HG03354 (cell line): ENCODE results near the gene MCRIP2.

ENCODE experiments used
- ATAC-seq: cut with Tn5 transposase; IDR thresholded peaks from one replicate; pipeline ENCODE4 v1.9.1; 2021; ENCODE audit warnings: mild to moderate bottlenecking; ENCODE audit not compliant: unreplicated experiment, poor library complexity, severe bottlenecking

The MCRIP2 gene

DNA sequence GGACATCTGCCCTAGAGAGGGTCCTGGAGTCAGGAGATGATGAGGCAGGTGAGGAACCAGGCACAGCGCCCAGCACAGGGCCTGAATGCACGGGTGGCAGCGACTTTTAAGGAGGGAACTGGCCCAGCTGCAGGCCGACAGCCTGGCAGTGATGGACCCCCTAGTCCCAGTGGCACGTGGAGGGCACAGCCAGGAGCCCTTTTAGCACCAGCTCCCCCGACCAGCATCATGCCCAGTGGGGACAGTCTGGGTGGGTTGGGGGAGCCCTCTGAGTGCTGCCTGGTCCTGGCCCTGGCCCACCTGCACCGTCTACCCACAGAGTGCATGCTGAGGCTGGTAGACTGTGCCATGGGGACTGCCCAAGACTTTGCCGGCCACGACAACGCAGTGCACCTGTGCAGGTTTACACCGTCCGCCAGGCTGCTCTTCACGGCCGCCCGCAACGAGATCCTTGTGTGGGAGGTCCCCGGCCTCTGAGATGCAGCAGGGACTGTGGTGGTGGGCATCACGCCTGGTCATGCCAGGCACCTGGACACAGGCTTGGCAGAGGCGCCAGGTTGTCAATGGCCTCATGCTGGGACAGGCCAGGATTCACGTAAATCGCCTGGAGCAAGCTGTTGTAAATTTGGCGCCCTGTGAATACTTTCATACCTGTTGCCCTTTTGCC lies 25.6 kb downstream of the MCRIP2 start:
- ATAC-seq, result no peak

DNA sequence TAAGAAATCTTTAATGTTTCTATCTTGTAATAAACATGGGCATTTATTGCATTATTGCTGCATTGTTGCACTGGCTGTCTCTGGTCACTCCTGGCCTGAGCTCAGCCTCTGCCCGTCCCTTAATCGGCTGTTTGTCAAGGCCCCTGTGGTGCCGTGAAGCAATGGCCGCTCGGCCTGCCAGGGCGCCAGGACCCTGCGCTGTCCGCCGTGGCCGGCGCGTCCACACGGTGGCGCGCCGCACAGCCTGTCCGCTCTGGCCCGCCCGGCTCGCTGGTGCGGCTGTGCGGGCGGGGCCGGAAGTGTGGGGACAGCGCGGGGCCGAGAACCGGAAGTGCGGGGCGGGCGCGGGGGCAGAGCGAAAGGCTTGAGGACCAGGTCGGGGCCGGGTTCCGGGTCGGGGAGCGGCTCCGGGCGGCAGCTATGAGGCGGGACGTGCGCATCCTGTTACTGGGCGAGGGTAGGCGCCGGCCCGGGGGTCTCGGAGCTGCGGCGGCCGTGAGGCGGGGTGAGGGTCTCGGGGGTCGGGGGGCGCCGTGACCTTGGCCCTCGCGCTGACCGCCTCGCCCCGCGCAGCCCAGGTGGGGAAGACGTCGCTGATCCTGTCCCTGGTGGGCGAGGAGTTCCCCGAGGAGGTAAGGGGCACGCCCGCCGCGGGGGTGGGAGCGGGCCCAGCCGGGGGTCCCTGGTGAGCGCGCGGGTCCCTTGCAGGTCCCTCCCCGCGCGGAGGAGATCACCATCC lies 26.3 kb downstream of the MCRIP2 start, which contains the start of gene RHOT2:
TSS of gene RHOT2 (plus strand) at position 353 of the 739 bp plus-strand sequence. CDS start at position 421, 68 bp downstream.
- peak; percentile 88 for ATAC-seq

DNA sequence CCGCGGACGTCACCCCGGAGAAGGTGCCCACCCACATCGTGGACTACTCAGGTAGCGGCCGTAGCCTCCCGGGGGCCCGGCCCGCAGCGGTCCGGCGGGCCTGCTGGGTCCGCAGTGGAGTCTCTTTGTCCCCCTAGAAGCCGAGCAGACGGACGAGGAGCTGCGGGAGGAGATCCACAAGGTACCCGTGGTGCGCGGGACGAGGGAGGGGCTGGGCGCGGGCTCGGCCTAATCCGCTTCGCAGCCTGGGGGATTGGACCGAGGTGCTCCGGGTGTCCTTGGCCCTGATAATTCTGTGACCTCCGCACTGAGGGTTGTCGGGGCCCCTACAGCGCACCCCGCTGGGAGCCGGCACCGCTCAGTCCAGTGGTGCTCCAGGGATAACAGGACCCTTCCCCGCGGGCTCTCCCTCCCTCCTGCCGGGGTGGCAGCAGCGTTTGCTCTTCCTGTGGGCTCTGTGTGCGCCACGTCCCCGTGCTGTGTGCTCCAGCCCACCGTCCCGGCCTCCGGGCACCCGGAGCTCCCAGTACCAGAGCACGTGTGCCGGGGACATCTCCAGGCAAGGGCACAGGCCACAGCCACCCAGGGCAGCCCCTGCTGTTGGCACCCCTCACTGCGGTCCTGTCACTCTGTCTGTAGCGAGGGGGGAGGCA lies 27.0 kb downstream of the MCRIP2 start:
- peak; percentile 8 for ATAC-seq

DNA sequence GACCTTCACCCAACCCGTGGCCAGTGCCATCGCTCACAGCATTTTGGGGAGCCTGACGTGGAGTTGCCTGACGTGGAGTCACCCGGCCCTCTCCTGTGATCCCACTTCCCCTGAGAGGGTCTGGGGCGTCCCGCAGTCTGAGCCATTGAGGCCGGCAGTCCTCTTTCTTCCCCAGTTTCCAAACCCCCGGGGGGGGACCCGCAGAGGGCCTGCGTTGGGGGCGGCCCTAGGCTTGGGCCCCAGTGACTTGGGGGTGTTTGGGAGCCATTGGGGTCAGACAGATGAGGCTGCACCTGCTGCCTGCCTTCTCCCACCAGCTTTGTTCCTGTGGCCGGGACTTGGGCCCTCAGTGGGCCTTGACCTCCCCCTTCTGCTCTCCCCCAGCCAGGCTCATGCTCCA lies 28.0 kb downstream of the MCRIP2 start:
- no peak for ATAC-seq

DNA sequence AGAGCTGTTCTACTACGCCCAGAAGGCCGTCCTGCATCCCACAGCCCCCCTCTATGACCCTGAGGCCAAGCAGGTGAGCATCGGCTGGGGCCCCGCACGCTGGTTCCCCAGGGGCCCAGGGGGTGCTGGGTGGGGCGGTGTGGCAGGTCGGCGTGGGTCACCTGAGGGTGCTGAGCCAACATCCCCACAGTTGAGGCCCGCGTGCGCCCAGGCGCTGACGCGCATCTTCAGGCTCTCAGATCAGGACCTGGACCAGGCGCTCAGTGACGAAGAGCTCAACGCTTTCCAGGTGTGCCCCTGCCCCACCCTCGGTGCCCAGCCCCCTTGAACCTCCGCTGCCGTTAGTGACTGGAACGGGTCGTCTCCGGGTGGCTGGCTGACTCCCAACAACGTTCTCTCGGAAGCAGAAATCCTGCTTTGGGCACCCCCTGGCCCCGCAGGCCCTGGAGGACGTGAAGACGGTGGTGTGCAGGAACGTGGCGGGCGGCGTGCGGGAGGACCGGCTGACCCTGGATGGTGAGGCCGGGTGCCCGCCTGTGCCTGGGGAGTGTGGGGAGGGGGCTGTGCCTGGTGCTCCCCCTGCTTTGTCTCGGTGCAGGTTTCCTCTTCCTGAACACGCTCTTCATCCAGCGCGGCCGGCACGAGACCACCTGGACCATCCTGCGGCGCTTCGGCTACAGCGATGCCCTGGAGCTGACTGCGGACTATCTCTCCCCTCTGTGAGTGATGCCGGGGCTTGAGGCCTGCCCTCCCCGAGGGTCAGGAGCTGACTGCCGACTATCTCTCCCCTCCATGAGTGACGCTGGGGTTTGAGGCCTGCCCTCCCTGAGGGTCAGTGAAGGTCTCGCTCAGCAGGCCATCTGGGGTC lies 29.1 kb downstream of the MCRIP2 start:
- ATAC-seq, result no peak

DNA sequence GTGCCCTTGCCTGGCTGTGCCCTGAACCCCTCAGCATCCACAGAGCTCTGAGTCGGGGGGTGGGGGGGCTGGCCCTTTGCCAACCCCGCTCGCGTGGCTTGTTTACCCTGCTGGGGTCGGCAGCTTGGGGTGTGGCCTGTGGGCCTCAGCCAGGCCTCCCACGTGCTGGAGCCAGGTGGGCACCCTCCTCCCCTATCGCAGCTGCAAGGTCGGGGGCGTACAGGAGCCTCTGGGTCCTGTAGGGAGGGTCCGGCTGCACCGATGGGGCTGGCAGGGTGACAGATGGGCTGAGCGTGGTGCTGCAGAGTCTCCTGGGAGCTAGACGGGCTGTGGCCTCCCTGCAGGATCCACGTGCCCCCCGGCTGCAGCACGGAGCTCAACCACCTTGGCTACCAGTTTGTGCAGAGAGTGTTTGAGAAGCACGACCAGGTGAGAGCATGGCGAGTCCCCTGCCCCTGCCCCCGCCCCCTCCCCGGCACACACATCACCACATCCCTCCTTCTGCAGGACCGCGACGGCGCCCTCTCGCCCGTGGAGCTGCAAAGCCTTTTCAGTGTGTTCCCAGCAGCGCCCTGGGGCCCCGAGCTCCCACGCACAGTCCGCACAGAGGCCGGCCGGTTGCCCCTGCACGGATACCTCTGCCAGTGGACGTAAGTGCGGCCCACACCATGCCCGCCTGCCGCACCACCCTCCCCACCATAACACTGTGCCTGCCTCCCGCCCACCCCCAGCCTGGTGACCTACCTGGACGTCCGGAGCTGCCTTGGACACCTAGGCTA lies 29.9 kb downstream of the MCRIP2 start:
- no peak for ATAC-seq

DNA sequence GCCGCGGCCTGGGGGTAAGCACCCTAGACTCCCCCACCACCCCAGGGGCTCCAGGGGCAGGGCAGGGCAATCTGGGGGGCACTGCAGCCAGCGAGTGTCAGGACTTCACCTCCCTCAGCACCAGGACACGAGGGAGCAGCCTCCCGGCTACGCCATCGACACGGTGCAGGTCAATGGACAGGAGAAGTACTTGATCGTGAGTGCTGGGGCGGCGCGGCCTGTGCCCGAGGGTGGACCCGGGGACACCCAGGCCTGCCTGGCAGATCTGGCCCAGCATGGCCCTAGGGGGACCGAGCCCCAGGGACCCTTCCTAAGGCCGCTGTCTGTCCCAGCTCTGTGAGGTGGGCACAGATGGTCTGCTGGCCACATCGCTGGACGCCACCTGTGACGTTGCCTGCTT lies 30.7 kb downstream of the MCRIP2 start:
- no peak for ATAC-seq

DNA sequence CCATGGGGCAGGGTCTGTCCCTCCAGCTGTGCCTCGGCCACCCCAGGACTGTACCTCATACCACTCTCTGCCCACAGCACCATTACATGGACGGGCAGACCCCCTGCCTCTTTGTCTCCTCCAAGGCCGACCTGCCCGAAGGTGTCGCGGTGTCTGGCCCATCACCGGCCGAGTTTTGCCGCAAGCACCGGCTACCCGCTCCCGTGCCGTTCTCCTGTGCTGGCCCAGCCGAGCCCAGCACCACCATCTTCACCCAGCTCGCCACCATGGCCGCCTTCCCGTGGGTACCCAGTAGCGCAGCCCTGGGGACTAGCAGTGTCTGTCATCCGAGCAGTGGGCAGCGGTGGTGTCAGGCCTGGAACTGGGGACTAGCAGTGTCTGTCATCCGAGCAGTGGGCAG lies 31.2 kb downstream of the MCRIP2 start:
- no peak for ATAC-seq

DNA sequence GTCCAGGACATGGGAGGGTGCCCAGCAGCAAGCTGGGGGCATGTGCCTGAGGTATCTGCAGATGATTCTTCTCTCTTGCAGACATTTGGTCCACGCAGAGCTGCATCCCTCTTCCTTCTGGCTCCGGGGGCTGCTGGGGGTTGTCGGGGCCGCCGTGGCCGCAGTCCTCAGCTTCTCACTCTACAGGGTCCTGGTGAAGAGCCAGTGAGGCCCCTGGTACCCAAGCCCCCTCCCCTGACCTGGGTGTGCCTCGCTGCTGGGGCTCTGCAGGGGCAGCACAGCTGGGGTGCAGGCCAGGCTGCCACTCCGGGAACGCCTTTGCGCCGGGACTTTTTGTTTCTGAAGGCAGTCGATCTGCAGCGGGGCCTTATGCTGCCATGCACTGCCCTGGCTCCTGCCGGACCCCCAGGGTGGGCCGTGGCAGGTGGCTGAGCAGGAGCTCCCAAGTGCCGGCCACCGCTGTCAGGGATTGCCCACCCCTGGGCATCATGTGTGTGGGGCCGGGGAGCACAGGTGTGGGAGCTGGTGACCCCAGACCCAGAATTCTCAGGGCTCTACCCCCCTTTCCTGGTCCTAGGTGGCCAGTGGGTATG lies 31.9 kb downstream of the MCRIP2 start:
- no peak for ATAC-seq

DNA sequence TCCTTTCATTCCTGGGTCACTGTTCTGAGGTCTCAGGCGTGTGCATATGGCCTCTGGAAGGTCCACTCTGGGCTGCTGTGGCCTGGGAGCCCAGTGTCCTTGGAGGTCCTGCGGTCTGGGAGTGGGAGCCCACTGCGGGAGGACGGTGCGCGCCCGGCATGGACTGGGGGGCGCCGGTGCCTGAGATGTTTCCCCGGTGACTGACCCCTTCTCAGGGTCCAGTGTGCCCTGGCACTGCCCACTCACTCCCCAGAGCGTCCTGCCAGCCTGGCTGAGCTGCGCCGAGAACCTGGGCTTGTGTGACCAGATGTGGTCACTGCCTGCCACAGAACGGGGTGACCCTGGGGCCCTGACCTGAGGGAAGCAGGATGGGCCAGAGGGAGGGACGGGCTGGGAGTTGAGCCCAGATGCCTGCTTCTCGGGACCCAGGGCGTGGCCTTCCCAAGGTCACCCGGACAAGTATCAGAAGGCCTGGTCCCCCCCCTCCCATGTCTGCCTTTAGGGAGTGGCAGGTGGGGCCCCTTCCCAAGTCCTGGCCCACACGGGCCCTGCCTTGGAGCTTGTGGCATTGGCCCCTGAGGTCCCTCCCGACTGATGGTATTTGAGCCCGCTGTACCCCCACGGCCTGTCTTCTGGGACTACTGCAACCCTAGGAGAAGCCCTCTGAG lies 32.7 kb downstream of the MCRIP2 start:
- ATAC-seq, result no peak

DNA sequence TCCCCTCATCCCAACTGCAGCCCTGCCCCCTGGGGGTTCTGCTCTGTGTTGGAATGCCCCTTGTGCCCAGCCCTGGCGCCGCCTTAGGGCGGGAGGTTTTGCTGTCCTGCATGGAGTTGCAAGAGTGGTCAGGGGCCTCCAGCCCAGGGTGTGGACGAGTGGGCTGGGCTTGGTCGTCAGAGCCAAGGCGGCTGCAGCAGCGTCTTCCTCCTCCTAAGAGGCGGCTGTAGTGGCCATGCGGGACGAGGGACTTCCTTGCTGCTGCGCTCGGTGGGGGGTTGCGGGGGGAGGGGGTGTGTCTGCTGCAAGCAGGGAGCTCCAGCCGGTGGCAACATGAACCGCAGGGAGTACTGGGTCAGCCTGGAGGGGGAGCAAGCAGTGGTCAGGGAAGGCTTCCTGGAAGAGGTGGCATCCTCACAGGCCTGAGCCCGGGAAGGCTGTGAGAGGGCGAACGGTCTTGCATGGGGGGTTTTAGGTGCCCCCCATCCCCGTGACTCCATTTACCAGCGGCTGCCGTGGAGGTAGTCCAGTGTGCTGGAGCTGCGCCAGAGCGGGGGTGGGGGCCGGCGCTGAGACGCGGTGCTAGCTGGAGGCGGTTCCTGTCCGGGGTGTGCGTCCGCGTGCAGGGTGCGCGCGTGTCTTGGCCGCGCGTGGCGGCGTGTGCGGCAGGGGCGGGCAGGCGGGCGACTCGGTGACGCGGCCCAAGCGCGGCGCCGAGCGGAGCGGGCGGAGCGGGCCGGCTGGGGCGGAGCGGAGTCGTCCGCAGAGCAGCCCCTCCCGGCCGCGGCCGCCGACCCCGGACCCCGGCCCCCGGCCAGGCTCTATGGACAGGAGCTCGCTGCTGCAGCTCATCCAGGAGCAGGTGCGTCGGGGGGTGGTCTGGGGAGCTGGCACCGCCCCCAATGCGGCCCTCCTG lies 33.6 kb downstream of the MCRIP2 start, which contains the start of gene RHBDL1:
TSS of gene RHBDL1 (plus strand) at position 704 of the 916 bp plus-strand sequence. CDS start at position 824, 120 bp downstream.
- ATAC-seq, result no peak

DNA sequence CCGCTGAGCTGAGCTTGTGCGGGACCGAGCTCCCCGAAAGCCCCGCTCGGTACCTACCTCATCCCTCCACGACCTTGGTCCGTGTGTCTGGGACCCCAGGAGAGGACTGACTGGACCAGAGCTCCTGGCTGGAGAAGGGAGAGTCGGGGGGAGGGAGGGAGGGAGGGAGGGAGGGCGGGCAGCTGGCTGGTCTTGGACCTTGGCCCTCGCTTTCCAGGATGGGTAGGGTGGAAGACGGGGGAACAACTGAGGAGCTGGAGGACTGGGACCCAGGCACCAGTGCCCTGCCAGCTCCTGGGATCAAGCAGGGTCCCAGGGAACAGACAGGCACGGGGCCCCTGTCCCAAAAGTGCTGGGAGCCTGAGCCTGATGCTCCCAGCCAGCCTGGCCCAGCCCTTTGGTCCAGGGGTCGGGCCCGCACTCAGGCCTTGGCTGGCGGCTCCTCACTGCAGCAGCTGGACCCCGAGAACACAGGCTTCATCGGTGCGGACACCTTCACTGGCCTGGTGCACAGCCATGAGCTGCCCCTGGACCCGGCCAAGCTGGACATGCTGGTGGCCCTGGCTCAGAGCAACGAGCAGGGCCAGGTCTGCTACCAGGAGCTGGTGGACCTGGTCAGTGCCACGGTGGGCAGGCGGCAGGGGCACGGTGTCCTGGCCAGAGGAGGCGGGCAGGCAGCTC lies 34.4 kb downstream of the MCRIP2 start:
- ATAC-seq, result no peak

DNA sequence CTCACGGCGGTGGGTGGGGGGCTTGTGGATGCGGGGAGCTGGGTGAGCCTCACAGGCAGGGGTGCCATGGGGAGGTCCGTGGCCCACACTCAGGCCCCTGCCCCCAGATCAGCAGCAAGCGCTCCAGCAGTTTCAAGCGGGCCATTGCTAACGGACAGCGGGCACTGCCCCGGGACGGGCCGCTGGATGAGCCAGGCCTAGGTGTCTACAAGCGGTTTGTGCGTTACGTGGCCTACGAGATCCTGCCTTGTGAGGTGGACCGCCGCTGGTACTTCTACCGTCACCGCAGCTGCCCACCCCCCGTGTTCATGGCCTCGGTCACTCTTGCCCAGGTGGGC lies 34.9 kb downstream of the MCRIP2 start:
- ATAC-seq, result no peak

DNA sequence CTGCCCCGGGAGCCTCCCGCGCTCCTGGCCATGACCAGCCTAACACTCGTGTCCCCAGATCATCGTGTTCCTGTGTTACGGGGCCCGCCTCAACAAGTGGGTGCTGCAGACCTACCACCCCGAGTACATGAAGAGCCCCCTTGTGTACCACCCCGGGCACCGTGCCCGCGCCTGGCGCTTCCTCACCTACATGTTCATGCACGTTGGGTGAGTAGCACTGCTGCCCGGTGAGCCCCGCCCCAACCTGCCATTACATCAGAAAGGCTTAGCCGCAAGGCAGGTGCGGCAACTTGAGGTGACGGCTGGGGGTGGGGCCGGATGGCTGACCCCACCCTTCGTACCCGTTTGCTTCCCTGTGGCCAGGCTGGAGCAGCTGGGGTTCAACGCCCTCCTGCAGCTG lies 35.3 kb downstream of the MCRIP2 start:
- ATAC-seq, result no peak

DNA sequence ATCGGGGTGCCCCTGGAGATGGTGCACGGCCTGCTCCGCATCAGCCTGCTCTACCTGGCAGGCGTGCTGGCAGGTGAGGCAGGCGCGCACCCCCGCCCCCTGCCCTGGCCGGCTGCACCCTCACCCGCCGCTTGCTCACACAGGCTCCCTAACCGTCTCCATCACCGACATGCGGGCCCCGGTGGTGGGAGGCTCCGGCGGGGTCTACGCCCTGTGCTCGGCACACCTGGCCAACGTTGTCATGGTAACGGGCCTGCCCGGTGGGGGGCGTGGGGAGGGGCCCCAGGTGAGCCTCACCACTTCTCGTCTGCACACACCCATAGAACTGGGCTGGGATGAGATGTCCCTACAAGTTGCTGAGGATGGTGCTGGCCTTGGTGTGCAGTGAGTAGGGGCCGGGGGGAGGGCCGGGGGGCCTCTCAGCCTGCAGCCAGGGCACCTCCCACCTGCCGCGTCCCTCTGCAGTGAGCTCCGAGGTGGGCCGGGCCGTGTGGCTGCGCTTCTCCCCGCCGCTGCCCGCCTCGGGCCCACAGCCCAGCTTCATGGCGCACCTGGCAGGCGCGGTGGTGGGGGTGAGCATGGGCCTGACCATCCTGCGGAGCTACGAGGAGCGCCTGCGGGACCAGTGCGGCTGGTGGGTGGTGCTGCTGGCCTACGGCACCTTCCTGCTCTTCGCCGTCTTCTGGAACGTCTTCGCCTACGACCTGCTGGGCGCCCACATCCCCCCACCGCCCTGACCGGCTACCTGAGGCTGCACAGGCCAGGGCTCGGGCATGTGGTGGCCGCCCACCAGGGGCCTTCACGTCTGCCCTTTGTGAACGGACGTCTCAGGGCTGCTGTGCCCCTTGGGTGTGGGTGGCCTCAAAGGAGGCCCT lies 35.9 kb downstream of the MCRIP2 start:
- no peak for ATAC-seq
